ENCODE data around the gene ZFP1.

GRCh38 chr16:75102595-75102994 lies 45.7 kb upstream of the ZFP1 start:
- no peak for TF ChIP-seq POLR2A (IDR thresholded peaks at IDR 0.05)
- TF ChIP-seq CTCF (IDR thresholded peaks at IDR 0.05): no peak

All from lower leg skin (tissue), 3 donors.